Measurements from ENCODE around the gene CMTR2. TPM values are rescaled to one million over a fixed set of nuclear protein-coding genes. Genes with fewer than 3 reads are reported as not detected.

Gene CMTR2
- total RNA-seq, 1 donor from 2014 or later, result 43.9 TPM

GRCh38 chr16:71255721-71256120, 33.5 kb downstream of the CMTR2 start:
- peak overlapping the region; percentile 59 for H2AFZ ChIP-seq (replicated peaks)
- H3K79me2 ChIP-seq (ENCODE audit: low read depth), result no peaks in the 10 kb centered on the region
- Mint-ChIP-seq H3K4me3 (peak overlapping the region; percentile 60), H3K36me3 (no peaks in the 10 kb centered on the region), H3K9me3 (no peaks in the 10 kb centered on the region), H3K27ac (peak overlapping the region; percentile 94), H3K4me1 (peaks cover 29% of the 10 kb centered on the region), H3K27me3 (ENCODE audit: insufficient read depth, low read depth) (peaks cover 3% of the 10 kb centered on the region)
- peak overlapping the region; percentile 32 for H3K4me2 ChIP-seq
- no peaks in the 10 kb centered on the region for H4K20me1 ChIP-seq (ENCODE audit: low read depth)
- no peak for TF ChIP-seq EZH2 (IDR thresholded peaks at IDR 0.05)
- TF ChIP-seq EZH2phosphoT487 (IDR thresholded peaks at IDR 0.05), result no peak
- TF ChIP-seq, protein P1, sequence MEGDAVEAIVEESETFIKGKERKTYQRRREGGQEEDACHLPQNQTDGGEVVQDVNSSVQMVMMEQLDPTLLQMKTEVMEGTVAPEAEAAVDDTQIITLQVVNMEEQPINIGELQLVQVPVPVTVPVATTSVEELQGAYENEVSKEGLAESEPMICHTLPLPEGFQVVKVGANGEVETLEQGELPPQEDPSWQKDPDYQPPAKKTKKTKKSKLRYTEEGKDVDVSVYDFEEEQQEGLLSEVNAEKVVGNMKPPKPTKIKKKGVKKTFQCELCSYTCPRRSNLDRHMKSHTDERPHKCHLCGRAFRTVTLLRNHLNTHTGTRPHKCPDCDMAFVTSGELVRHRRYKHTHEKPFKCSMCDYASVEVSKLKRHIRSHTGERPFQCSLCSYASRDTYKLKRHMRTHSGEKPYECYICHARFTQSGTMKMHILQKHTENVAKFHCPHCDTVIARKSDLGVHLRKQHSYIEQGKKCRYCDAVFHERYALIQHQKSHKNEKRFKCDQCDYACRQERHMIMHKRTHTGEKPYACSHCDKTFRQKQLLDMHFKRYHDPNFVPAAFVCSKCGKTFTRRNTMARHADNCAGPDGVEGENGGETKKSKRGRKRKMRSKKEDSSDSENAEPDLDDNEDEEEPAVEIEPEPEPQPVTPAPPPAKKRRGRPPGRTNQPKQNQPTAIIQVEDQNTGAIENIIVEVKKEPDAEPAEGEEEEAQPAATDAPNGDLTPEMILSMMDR (IDR thresholded peaks at IDR 0.05), result no peak
- peak; percentile 11 for DNase-seq (ENCODE audit: low spot score)
- H3K9me3 ChIP-seq (ENCODE audit: low read depth), result no peaks in the 10 kb centered on the region
- H3K9ac ChIP-seq, result no peak overlapping the region
- no peak overlapping the region for H3K4me3 ChIP-seq
- peaks cover 20% of the 10 kb centered on the region for H3K4me1 ChIP-seq
- H3K36me3 ChIP-seq, result no peaks in the 10 kb centered on the region
- H3K27me3 ChIP-seq, result no peaks in the 10 kb centered on the region
- H3F3A ChIP-seq (ENCODE audit: low read depth), result no peaks in the 10 kb centered on the region
- H3K27ac ChIP-seq, result no peak overlapping the region

DNA sequence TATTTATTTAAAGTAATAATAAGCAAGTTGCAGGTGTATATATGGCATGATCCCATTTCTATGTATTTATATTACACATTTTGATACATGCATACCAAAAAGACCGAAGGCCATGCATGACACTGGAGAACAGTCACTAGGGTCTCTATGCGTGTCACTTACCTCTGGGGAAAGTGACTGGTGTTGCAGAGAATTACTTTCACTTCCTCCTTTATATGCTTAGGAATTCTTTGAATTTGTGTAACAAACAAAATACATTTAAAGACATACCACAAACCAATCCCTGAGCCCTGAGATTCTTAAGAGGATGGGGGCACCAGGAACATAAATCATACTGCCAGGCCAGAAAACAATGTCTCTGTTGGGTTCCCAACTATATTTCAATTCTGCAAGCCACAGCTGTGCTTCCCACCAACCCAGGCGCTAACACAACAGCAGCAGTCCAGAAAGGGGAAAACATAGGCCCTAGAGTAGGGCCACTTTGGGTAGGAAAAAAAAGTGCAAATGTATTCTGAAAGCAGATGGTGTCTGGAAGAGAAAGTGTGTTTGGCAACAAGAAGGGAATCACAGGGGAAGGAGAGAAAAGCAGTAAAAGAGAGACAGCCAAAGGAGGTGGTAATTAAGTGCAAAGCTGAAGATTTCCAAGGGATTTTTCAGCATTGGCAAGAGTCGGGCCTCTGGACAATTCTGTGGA, 34.2 kb downstream of the CMTR2 start:
- H2AFZ ChIP-seq (replicated peaks), result peak overlapping the region; percentile 59
- no peaks in the 10 kb centered on the region for H4K20me1 ChIP-seq (ENCODE audit: low read depth)
- no peaks in the 10 kb centered on the region for H3K36me3 Mint-ChIP-seq
- TF ChIP-seq, protein P1 (IDR thresholded peaks at IDR 0.05), result no peak
- TF ChIP-seq EZH2 (IDR thresholded peaks at IDR 0.05) (no peak), EZH2phosphoT487 (IDR thresholded peaks at IDR 0.05) (no peak)
- no peak overlapping the region for H3K9ac ChIP-seq
- no peak overlapping the region for H3K4me3 ChIP-seq
- H3K79me2 ChIP-seq (ENCODE audit: low read depth), result no peaks in the 10 kb centered on the region
- H3K27me3 ChIP-seq, result no peaks in the 10 kb centered on the region
- no peaks in the 10 kb centered on the region for H3K9me3 ChIP-seq (ENCODE audit: low read depth)
- H3K36me3 ChIP-seq, result no peaks in the 10 kb centered on the region
- H3K4me3 Mint-ChIP-seq, result peak overlapping the region; percentile 34
- H3K4me2 ChIP-seq, result no peak overlapping the region
- H3K27ac ChIP-seq, result no peak overlapping the region
- no peaks in the 10 kb centered on the region for H3F3A ChIP-seq (ENCODE audit: low read depth)
- H3K4me1 ChIP-seq, result peaks cover 20% of the 10 kb centered on the region
- peaks cover 3% of the 10 kb centered on the region for H3K27me3 Mint-ChIP-seq (ENCODE audit: insufficient read depth, low read depth)
- H3K27ac Mint-ChIP-seq, result peak overlapping the region; percentile 74
- no peaks in the 10 kb centered on the region for H3K9me3 Mint-ChIP-seq
- H3K4me1 Mint-ChIP-seq, result peaks cover 29% of the 10 kb centered on the region
- no peak for DNase-seq (ENCODE audit: low spot score)

DNA sequence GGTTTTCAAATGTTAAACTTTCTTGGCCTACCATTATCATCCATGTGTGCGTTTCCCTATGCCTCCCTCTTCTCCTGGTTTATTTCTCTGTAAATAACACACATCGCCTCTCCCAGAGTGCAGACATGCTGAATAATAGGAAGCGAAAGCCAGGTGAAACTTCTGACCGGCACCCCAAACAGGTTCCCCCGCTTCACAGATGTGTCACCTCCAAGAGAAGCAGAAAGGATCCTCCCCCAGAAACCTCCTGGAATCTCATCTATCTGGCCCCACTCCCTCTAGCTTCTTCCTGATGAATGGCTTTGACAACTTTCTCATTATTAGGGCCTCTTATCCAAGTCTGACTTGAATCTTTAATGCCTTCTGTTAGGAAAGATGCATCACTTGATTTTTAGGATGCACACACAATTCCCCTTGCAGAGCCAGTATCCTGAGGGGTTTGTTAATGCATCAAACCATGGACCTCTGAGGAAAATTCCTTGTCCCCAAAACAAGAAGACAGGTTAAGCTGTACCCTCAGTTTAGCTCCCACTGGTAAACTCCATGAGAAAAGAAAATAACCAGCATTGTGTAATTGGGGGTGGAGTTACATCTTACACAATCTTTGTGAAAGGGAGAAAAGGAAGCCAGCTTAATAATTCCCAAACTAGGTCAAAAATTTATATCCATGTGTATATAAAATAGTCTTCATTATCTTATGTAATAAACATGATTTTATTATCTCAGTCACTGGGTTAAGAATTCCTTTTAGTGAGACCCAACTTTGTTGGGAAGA, 38.6 kb downstream of the CMTR2 start:
- TF ChIP-seq, protein P1 (IDR thresholded peaks at IDR 0.05), result no peak
- TF ChIP-seq EZH2phosphoT487 (IDR thresholded peaks at IDR 0.05), result no peak
- no peak for TF ChIP-seq EZH2 (IDR thresholded peaks at IDR 0.05)
- no peak for DNase-seq (ENCODE audit: low spot score)
- no peaks in the 10 kb centered on the region for H3K9me3 ChIP-seq (ENCODE audit: low read depth)
- H3K36me3 ChIP-seq, result no peaks in the 10 kb centered on the region
- Mint-ChIP-seq H3K9me3 (no peaks in the 10 kb centered on the region), H3K36me3 (no peaks in the 10 kb centered on the region), H3K4me1 (peaks cover 17% of the 10 kb centered on the region), H3K27ac (no peak overlapping the region), H3K27me3 (ENCODE audit: insufficient read depth, low read depth) (peaks cover 10% of the 10 kb centered on the region), H3K4me3 (no peak overlapping the region)
- peak overlapping the region; percentile 17 for H2AFZ ChIP-seq (replicated peaks)
- no peaks in the 10 kb centered on the region for H4K20me1 ChIP-seq (ENCODE audit: low read depth)
- H3K27me3 ChIP-seq, result no peaks in the 10 kb centered on the region
- H3K27ac ChIP-seq, result no peak overlapping the region
- H3K79me2 ChIP-seq (ENCODE audit: low read depth), result no peaks in the 10 kb centered on the region
- H3F3A ChIP-seq (ENCODE audit: low read depth), result no peaks in the 10 kb centered on the region
- H3K4me3 ChIP-seq, result no peak overlapping the region
- H3K4me2 ChIP-seq, result no peak overlapping the region
- H3K9ac ChIP-seq, result no peak overlapping the region
- H3K4me1 ChIP-seq, result peaks cover 16% of the 10 kb centered on the region
